Glomerular visceral epithelial cell (primary cell): ENCODE measurements around the gene ABHD16A.
"Not testable (repeated sequence)": the region's sequence is repeated elsewhere in the genome, so short reads cannot be mapped to it uniquely, and the experiment has no call there.

Experiments
- DNase-seq: peaks from one replicate; pipeline ENCODE4 v3.0.0-alpha.2; 2016; ENCODE audit errors: extremely low spot score

Gene ABHD16A

DNA sequence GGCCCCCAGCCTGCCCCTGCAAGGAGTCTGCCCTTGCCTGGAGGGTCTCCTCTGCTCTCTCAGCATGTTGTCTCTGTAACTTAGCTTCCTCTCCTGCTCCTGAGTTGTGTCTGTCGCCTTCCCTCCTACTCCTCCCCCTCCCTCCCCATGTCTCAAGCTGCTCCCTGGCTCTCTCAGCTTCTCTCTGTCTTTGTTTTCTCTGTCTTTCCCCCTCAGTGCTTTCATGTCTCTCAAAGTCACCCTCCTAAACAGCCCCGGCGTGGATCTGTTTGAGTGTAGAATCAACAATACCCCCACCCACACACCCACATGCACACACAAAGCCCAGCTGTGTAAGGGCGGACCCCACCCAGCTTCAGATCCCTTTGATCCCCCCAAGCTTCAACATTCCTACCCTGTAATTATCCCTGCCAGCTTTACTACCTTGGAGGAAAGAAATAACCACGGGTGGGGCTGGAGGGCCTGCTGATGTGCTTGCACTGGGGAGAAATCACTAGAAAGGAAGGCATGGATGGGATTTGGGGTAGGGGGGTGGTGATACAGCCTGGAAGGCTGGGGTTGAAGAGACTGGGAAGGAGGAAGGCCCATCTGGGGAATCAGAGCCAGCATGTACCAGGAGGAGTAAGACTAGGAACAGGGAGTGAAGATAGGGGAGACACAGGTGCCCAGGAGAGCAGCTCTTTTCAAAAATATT is 11.0 kb upstream of the ABHD16A start:
- no peak for DNase-seq

- DNase-seq, result no peak
Observed at GRCh38 chr6:31713465-31713864, 10.3 kb upstream of the ABHD16A start.

DNA sequence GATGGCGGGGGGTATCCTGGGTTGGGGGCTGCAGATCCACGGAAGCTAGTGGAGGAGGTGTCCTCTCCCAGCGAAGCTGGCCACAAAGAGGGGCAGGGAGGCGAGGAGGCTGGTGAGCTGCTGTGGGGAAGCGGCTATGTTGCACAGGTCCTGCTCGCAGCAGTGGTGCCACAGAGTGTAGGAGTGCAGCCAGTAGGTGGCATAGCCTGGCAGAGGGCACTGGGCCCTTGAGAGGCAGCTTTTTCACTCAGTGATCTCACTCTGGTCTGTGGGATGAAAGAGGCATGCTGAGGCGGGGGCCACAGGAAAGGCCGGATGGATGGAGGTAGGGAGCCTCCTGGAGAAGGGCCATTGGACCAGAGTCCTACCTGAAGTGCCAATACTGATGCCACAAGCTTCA is 9.2 kb upstream of the ABHD16A start:
- DNase-seq, result no peak

DNA sequence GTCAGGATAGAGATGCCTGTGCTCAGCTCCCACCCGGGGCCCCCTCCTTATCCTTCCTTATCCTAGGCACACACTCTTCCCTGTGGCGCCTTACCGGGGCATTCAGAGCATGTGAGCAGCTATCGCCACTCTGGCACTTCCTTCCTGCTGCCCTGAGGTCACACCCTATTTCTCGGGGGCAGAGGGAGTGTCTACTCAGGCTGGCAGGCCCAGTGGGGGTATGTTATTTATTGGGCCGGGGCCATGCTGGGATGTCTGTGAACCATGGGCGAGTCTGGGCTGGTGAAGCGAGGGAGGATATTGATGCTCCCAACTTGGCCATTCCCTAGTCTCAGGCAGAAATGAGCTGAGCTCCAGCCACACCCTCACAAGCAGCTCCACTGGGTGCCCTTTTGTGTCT is 8.1 kb upstream of the ABHD16A start:
- no peak for DNase-seq

GRCh38 chr6:31710523-31711219 is 7.5 kb upstream of the ABHD16A start:
- DNase-seq, result no peak

DNA sequence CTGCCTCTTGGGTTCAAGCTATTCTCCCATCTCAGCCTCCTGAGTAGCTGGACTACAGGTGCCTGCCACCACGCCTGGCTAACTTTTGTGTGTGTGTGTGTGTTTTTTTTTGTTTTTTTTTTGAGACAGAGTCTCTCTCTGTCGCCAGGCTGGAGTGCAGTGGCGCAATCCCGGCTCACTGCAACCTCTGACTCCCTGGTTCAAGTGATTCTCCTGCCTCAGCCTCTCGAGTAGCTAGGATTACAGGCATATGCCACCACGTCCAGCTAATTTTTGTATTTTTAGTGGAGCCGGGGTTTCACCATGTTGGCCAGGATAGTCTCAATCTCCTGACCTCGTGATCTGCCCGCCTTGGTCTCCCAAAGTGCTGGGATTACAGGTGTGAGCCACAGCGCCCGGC is 6.0 kb upstream of the ABHD16A start:
- not testable (repeated sequence) for DNase-seq

GRCh38 chr6:31708224-31708623 is 5.1 kb upstream of the ABHD16A start:
- DNase-seq, result no peak

DNA sequence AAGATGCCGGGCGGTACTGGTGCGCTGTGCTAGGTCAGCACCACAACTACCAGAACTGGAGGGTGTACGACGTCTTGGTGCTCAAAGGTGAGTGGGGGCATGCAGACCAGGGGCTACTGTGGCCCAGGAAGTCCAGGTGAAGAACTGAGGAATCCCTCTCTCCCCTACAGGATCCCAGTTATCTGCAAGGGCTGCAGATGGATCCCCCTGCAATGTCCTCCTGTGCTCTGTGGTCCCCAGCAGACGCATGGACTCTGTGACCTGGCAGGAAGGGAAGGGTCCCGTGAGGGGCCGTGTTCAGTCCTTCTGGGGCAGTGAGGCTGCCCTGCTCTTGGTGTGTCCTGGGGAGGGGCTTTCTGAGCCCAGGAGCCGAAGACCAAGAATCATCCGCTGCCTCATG is 4.6 kb upstream of the ABHD16A start:
- no peak for DNase-seq

GRCh38 chr6:31706599-31706998 is 3.5 kb upstream of the ABHD16A start, which contains the start of gene LY6G6F:
TSS of gene LY6G6F (plus strand) at chr6:31706866. CDS start at chr6:31706907, 41 bp downstream.
- no peak for DNase-seq

DNA sequence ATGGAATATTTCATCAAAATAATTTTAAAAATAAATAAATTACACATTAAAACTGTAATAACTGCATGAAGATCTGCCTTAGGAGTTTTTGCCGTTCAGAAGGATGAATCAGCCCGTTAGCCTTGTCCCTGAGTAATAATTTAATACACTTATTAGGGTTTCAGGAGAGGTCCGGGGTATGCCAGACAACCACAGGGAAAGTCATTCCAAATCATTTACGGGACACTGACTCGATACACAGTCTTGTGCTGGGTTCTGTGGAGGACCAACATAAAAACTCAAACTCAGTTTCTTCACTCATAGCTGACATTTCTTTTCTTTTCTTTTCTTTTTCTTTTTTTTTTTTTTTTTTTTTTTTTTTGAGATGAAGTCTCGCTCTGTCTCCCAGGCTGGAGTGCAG is 2.8 kb upstream of the ABHD16A start:
- DNase-seq, result no peak

- DNase-seq, result no peak
Observed at GRCh38 chr6:31702405-31702818, 712 bp downstream of the ABHD16A start.

- DNase-seq, result no peak
Observed at GRCh38 chr6:31701666-31702404, 1.3 kb downstream of the ABHD16A start.

GRCh38 chr6:31700740-31701401 is 2.3 kb downstream of the ABHD16A start:
- no peak for DNase-seq

GRCh38 chr6:31697555-31697954 is 5.6 kb downstream of the ABHD16A start:
- no peak for DNase-seq

DNA sequence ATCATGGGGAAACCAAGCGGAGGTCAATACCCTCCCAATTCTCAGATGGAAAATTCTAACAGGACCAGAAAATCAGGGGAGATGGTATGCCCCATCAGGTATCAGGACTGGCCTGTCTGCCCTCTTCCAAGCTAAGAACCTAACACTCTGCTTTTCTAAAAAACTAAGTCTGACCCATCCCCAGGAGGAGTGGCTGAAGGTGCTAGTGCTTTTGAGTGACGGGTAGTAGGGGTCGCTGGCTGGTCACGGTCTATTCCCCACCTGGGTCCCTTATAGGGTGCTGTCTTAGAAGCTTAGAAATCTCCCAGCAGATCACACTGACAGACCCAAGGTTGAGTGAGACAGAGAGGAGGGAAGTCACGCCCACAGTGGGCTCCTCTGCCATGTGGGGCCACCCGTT is 9.6 kb downstream of the ABHD16A start:
- no peak for DNase-seq

- no peak for DNase-seq
Observed at GRCh38 chr6:31692886-31693285, 10.2 kb downstream of the ABHD16A start.

GRCh38 chr6:31692353-31692752 is 10.8 kb downstream of the ABHD16A start:
- no peak for DNase-seq

GRCh38 chr6:31691564-31692108 is 11.5 kb downstream of the ABHD16A start:
- no peak for DNase-seq

DNA sequence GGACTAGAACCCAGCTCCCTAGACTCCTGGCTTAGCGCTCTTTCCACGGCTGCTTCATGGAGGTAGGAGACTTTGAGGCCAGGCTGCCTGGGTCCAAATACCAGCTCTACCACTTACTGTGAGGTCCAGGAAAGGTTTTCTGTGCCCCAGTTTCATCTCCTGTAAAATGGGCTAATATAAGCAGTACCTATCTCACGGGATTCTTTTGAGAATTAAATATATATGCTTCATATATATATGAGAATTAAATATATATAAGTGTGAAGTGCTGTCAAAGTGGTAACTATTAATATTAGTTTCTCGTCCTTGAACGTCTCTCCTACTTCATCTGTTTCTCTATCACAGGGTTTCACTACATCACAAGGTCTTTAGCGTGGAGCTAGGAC is 12.1 kb downstream of the ABHD16A start:
- DNase-seq, result no peak

DNA sequence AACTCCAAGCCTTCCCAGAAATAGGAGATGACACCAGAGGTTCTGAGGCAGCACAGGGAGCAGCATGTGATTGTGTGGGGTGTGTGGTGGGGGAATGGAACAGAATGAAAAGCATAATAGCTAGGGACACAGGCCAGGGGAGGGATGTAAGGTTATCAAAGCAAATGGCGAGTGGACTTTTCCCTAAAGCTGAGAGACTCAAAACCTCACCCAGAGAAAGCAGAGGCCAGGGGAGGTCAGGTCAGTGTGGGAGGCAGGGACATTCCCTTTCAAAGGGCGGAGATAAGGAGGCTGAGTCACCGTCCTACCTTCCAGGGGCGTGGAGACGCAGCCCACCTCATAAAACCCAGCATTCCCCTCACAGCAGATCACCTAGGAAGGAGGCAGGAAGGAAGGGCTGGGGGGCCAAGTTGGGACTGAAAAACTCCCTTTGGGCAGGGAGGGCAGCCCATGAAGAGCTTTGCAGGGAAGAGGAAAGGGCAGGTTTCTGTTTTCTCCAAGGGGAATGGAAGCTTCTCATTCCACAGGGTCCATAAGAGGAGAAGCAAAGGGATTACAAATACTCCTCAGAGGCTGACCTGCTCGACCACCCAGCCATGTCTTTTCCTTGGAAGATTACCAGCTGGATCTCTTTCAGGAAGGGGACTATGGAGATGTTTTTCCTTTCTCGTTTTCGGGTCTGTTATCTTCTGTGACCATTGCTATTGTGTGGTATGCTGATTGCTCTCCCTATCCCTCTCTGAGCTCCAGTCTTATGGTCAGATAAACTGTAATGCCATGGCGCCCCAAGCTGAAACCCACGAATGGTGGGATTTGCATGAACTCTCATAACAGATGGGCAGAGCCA is 12.7 kb downstream of the ABHD16A start:
- no peak for DNase-seq
